H1 (cell line): ENCODE measurements around the gene JDP2. TPM values are rescaled to one million over a fixed set of nuclear protein-coding genes. Genes with fewer than 3 reads are reported as not detected.

Source experiments
- CTCF ChIA-PET: fragments of 300-600 bp; sonication (Branson Sonifier 250); formaldehyde crosslinking; loops from one replicate; lab custom pipeline; 2021; ENCODE audit not compliant: partially characterized antibody; lab: Charles Lee
- POLR2A ChIA-PET: fragments of 300-600 bp; sonication (Branson Sonifier 250); formaldehyde crosslinking; loops from one replicate; lab custom pipeline; 2021; ENCODE audit warnings: inconsistent platforms; ENCODE audit not compliant: partially characterized antibody; lab: Charles Lee
- DNase-seq, 2 experiments: peaks; one replicate each; pipeline versions ENCODE4 v3.0.0 to v3.0.0-alpha.2; 2010 to 2022; ENCODE audit warnings: low spot score in 2 of 2, low read depth in 1 of 2, mixed read lengths in 1 of 2
- FAIRE-seq: peaks from 2 replicates; lab custom pipeline; 2011; peaks lifted over from hg19 to GRCh38; lab: Jason Lieb, UNC
- H2AFZ ChIP-seq: 2 replicates; pipeline ENCODE4 v1.8.1; 2012; ENCODE audit warnings: low read length, inconsistent platforms
- H2AK5ac ChIP-seq: 2 replicates; pipeline ENCODE4 v1.6.1; 2013; ENCODE audit warnings: low read depth, low read length
- H2BK120ac ChIP-seq: replicated peaks from 2 replicates; pipeline ENCODE3; 2013; ENCODE audit warnings: low read depth, low read length, inconsistent platforms
- H2BK12ac ChIP-seq: 2 replicates; pipeline ENCODE4 v1.6.1; 2013; ENCODE audit warnings: low read depth, low read length
- H2BK15ac ChIP-seq: 2 replicates; pipeline ENCODE4 v1.6.1; 2013; ENCODE audit warnings: low read length
- H2BK20ac ChIP-seq: 2 replicates; pipeline ENCODE4 v1.6.1; 2013; ENCODE audit warnings: low read length
- H2BK5ac ChIP-seq: 2 replicates; pipeline ENCODE4 v1.6.1; 2013; ENCODE audit warnings: low read depth, low read length
- H3K14ac ChIP-seq: 2 replicates; pipeline ENCODE4 v1.6.1; 2013; ENCODE audit warnings: inconsistent platforms; ENCODE audit not compliant: insufficient read length
- H3K18ac ChIP-seq: 2 replicates; pipeline ENCODE4 v1.6.1; 2013; ENCODE audit warnings: low read length; ENCODE audit errors: extremely low read depth
- H3K23ac ChIP-seq: 2 replicates; pipeline ENCODE4 v1.6.1; 2013; ENCODE audit warnings: inconsistent platforms; ENCODE audit not compliant: insufficient read length
- H3K23me2 ChIP-seq: 2 replicates; pipeline ENCODE4 v1.6.1; 2013; ENCODE audit warnings: low read depth, low read length
- H3K27ac ChIP-seq: 2 replicates; pipeline ENCODE4 v1.6.1; 2011; ENCODE audit warnings: low read depth, low read length, inconsistent platforms
- H3K27me3 ChIP-seq, 4 experiments: replicated peaks in 1 of 4; 1 replicate in 1 of 4; 2 replicates in 3 of 4; pipeline versions ENCODE4 v1.6.1 to v1.8.1; 2011 to 2013; ENCODE audit warnings: low read length in 3 of 4, mild to moderate bottlenecking in 3 of 4, inconsistent platforms in 2 of 4, mixed read lengths in 2 of 4, moderate library complexity in 1 of 4; ENCODE audit not compliant: control insufficient read depth in 3 of 4, insufficient read depth in 3 of 4; ENCODE audit errors: extremely low read depth in 1 of 4
- H3K36me3 ChIP-seq, 4 experiments: 2 replicates each; pipeline versions ENCODE4 v1.6.1 to v1.8.1; 2011 to 2013; ENCODE audit warnings: mild to moderate bottlenecking in 4 of 4, low read length in 3 of 4, moderate library complexity in 2 of 4, control low read depth in 1 of 4, inconsistent platforms in 1 of 4; ENCODE audit not compliant: insufficient read depth in 4 of 4, control insufficient read depth in 2 of 4
- H3K4ac ChIP-seq: replicated peaks from 2 replicates; pipeline ENCODE3; 2013; ENCODE audit warnings: low read length, low read depth, mixed read lengths, inconsistent platforms; ENCODE audit not compliant: insufficient read length
- H3K4me1 ChIP-seq, 4 experiments: replicated peaks in 1 of 4; 1 replicate in 1 of 4; 2 replicates in 3 of 4; pipeline versions ENCODE4 v1.6.1 to v1.8.1; 2011 to 2013; ENCODE audit warnings: low read length in 3 of 4, inconsistent platforms in 2 of 4, mixed read lengths in 1 of 4; ENCODE audit not compliant: insufficient read depth in 4 of 4, control insufficient read depth in 3 of 4
- H3K4me2 ChIP-seq, 2 experiments: 2 replicates each; pipeline versions ENCODE4 v1.6.1 to v1.8.1; 2011 to 2013; ENCODE audit warnings: low read depth in 2 of 2, low read length in 2 of 2, control low read depth in 1 of 2, inconsistent platforms in 1 of 2, mild to moderate bottlenecking in 1 of 2; ENCODE audit not compliant: insufficient read depth in 1 of 2
- H3K4me3 ChIP-seq, 4 experiments: fragments of 200-600, 300-600 bp in 1 of 4; sonication (generic), shearing (Covaris generic), sonication (Bioruptor Twin) in 1 of 4; 2 replicates each; pipeline versions ENCODE4 v1.5.1 to v1.8.1; 2011 to 2016; ENCODE audit warnings: low read length in 4 of 4, low read depth in 3 of 4, control low read depth in 2 of 4, inconsistent platforms in 2 of 4, mild to moderate bottlenecking in 2 of 4, mixed read lengths in 1 of 4, moderate library complexity in 1 of 4; ENCODE audit not compliant: insufficient read depth in 2 of 4; ENCODE audit errors: extremely low read depth in 1 of 4
- H3K56ac ChIP-seq: replicated peaks from 2 replicates; pipeline ENCODE3; 2013; ENCODE audit warnings: low read depth, mild to moderate bottlenecking, mixed read lengths, low read length, inconsistent platforms; ENCODE audit not compliant: insufficient read length
- H3K79me1 ChIP-seq: 2 replicates; pipeline ENCODE4 v1.6.1; 2013; ENCODE audit warnings: low read depth, low read length, control low read depth
- H3K79me2 ChIP-seq, 2 experiments: 2 replicates each; pipeline versions ENCODE4 v1.6.1 to v1.8.1; 2012 to 2013; ENCODE audit warnings: low read length in 2 of 2, mild to moderate bottlenecking in 2 of 2, inconsistent platforms in 1 of 2; ENCODE audit not compliant: insufficient read depth in 2 of 2, control insufficient read depth in 1 of 2
- H3K9ac ChIP-seq, 4 experiments: replicated peaks in 1 of 4; 1 replicate in 1 of 4; 2 replicates in 3 of 4; pipeline versions ENCODE4 v1.6.1 to v1.8.1; 2011 to 2013; ENCODE audit warnings: low read depth in 3 of 4, low read length in 3 of 4, control low read depth in 2 of 4, mild to moderate bottlenecking in 2 of 4, moderate library complexity in 2 of 4, inconsistent platforms in 1 of 4; ENCODE audit errors: extremely low read depth in 1 of 4
- H3K9me3 ChIP-seq, 2 experiments: 2 replicates each; pipeline versions ENCODE4 v1.6.1 to v1.8.1; 2012 to 2013; ENCODE audit warnings: mild to moderate bottlenecking in 2 of 2, moderate library complexity in 2 of 2, control low read depth in 1 of 2, inconsistent platforms in 1 of 2, low read depth in 1 of 2, low read length in 1 of 2, mixed read lengths in 1 of 2; ENCODE audit not compliant: insufficient read depth in 2 of 2
- H4K20me1 ChIP-seq, 2 experiments: replicated peaks in 1 of 2; 2 replicates each; pipeline versions ENCODE3 to v1.8.1; 2011 to 2013; ENCODE audit warnings: inconsistent platforms in 2 of 2, low read length in 2 of 2, mild to moderate bottlenecking in 1 of 2; ENCODE audit not compliant: insufficient read depth in 2 of 2, control insufficient read depth in 1 of 2
- H4K5ac ChIP-seq: 2 replicates; pipeline ENCODE4 v1.6.1; 2013; ENCODE audit warnings: low read length, low read depth, mixed read lengths, inconsistent platforms; ENCODE audit not compliant: insufficient read length
- H4K8ac ChIP-seq: 2 replicates; pipeline ENCODE4 v1.8.0; 2013; ENCODE audit warnings: mild to moderate bottlenecking, moderate library complexity, low read length, inconsistent platforms; ENCODE audit not compliant: insufficient read depth; ENCODE audit errors: extremely low read depth
- H4K91ac ChIP-seq: replicated peaks from 2 replicates; pipeline ENCODE3; 2013; ENCODE audit warnings: low read length, mixed read lengths, inconsistent platforms; ENCODE audit not compliant: insufficient read length
- ASH2L ChIP-seq: fragments of 200-600, 300-600 bp; sonication (generic); IDR thresholded peaks from one replicate; pipeline ENCODE4 v1.7.1; 2017; ENCODE audit warnings: low read length
- ATF3 ChIP-seq: IDR thresholded peaks from 2 replicates; pipeline ENCODE4 v1.6.1; 2011; ENCODE audit warnings: low read depth, mild to moderate bottlenecking, low read length; ENCODE audit not compliant: insufficient read depth
- CHD2 ChIP-seq: IDR thresholded peaks from 2 replicates; pipeline ENCODE4 v1.6.1; 2012; ENCODE audit warnings: low read length, improper control_type of control experiment
- CREB1 ChIP-seq: IDR thresholded peaks from 2 replicates; pipeline ENCODE4 v1.6.1; 2012; ENCODE audit warnings: inconsistent platforms
- FOSL1 ChIP-seq: IDR thresholded peaks from 2 replicates; pipeline ENCODE4 v1.6.1; 2011; ENCODE audit warnings: mild to moderate bottlenecking, low read depth, low read length, moderate library complexity; ENCODE audit not compliant: insufficient read depth
- GTF2F1 ChIP-seq: IDR thresholded peaks from 2 replicates; pipeline ENCODE4 v1.6.1; 2012; ENCODE audit warnings: low read depth, low read length, improper control_type of control experiment, borderline replicate concordance
- JUN ChIP-seq: IDR thresholded peaks from 2 replicates; pipeline ENCODE4 v1.6.1; 2011; ENCODE audit warnings: low read depth, mild to moderate bottlenecking, improper control_type of control experiment, low read length
- KDM5A ChIP-seq: fragments of 200-600 bp; IDR thresholded peaks from 2 replicates; pipeline ENCODE4 v1.7.1; 2012; ENCODE audit warnings: mild to moderate bottlenecking, low read length, inconsistent platforms, mixed read lengths
- MAFK ChIP-seq: IDR thresholded peaks from 2 replicates; pipeline ENCODE4 v1.6.1; 2012; ENCODE audit warnings: low read depth, mild to moderate bottlenecking, improper control_type of control experiment, low read length
- SIRT6 ChIP-seq: IDR thresholded peaks from one replicate; pipeline ENCODE4 v1.7.1; 2012; ENCODE audit warnings: low read length, inconsistent platforms
- SIX5 ChIP-seq: IDR thresholded peaks from 2 replicates; pipeline ENCODE4 v1.6.1; 2011; ENCODE audit warnings: mild to moderate bottlenecking, low read depth, low read length
- SP1 ChIP-seq: IDR thresholded peaks from 2 replicates; pipeline ENCODE4 v1.6.1; 2011; ENCODE audit warnings: low read depth, low read length
- SRF ChIP-seq: IDR thresholded peaks from 2 replicates; pipeline ENCODE4 v1.6.1; 2011; ENCODE audit warnings: mild to moderate bottlenecking, low read depth, low read length, moderate library complexity
- USF2 ChIP-seq: IDR thresholded peaks from 2 replicates; pipeline ENCODE4 v1.6.1; 2011; ENCODE audit warnings: low read length, improper control_type of control experiment
- WGBS, 2 experiments: shearing (Covaris generic) in 1 of 2; methylation state at CpG; one replicate each; pipeline versions ENCODE4 v1.1.6 to v1.1.7; 2013 to 2015; ENCODE audit warnings: low lambda C conversion rate in 2 of 2, mixed read lengths in 2 of 2, inconsistent platforms in 1 of 2, low coverage in 1 of 2, missing lambda C conversion rate in 1 of 2; ENCODE audit not compliant: insufficient replicate concordance in 2 of 2, insufficient coverage in 1 of 2, insufficient read length in 1 of 2; ENCODE audit errors: extremely low coverage in 1 of 2, missing lambda C conversion rate in 1 of 2; 5-methylcytosine and 5-hydroxymethylcytosine counted together
- polyA plus RNA-seq, 7 experiments: library from polyadenylated mRNA; depleted of rRNA in 3 of 7; stranded (reverse) in 5 of 7; unstranded in 2 of 7; fragments of >200 nt in 5 of 7; fragments of 200-250 nt in 2 of 7; gene quantifications; 1 replicate in 5 of 7; 2 replicates in 1 of 7; 4 replicates in 1 of 7; pipeline versions ENCODE4 v1.2.1 to v1.2.3, GENCODE V29; 2011 to 2013; ENCODE audit warnings: missing spikeins in 2 of 7, mixed read lengths in 2 of 7
- total RNA-seq: library from RNA; stranded (reverse); fragmentation: NEBNext Ultra II Directional; extraction: Animal tissue kit (Norgen Biotek cat#: 25700); gene quantifications from 2 replicates; pipeline ENCODE4 v1.2.1, GENCODE V29; 2021

JDP2 gene
- total and polyA plus RNA-seq, 2 of the 8 experiments (the other 6 are each of a cell fraction or from before 2014, with no cell fraction given): 8.9 to 27.2 TPM

DNA sequence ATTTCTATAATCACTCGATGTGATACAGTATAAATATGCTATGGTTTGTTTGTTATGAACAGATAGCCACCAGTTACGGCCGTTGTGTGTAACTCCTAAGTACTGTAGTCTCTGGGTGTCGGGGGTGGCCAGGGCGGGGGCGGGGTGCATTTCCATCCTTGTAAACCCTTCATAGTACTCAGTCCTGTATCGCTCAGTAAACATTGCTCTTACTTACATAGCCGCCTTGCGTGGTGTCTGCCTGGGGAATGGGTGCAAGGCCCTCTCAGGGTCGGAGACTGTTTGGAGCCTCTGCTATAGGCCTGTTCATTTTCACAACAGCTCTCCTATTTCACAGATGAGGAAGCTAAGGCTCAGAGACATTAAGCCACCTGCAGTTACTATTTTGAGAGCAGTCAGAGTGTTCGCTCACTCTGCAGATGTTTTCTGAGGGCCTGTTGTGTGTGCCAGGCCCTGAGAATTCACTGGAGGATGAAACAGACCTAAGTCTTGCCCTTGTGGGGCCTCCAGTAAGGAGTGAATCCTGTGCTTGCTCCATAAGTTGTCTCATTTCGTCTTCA lies 42.5 kb downstream of the JDP2 start:
- no peaks in the 10 kb centered on the region for H3K9me3 ChIP-seq
- H2BK12ac ChIP-seq: no peak overlapping the region
- no peak overlapping the region for H3K4me2 ChIP-seq
- WGBS, 2 experiments: 91% methylated on average over 12 of the region's 12 CpGs; no CpG with 5 or more reads in 1 of the 2 experiments
- no peak overlapping the region for H2BK15ac ChIP-seq
- H4K91ac ChIP-seq: no peak overlapping the region
- no peak overlapping the region for H3K27ac ChIP-seq
- ChIA-PET CTCF (interaction anchor here (0.9 to 2.3 kb wide), 2 partner anchors 18 to 168 kb away, joined by 3 to 7 read pairs; no protein-coding TSS in a partner anchor), POLR2A (no interaction called here)
- H3K4me3 ChIP-seq: no peak overlapping the region
- H3K4ac ChIP-seq: no peak overlapping the region
- no peak overlapping the region for H4K8ac ChIP-seq
- H3K36me3 ChIP-seq: peaks cover 0 to 32% (median 6%) of the 10 kb centered on the region in 4 experiments; a peak in 6 of 8 replicates
- H4K5ac ChIP-seq: no peak overlapping the region
- H3K79me2 ChIP-seq: no peaks in the 10 kb centered on the region
- H3K9ac ChIP-seq: no peak overlapping the region
- no peak overlapping the region for H3K23ac ChIP-seq
- no peak overlapping the region for H3K56ac ChIP-seq
- no peak overlapping the region for H2AFZ ChIP-seq
- H2AK5ac ChIP-seq: no peak overlapping the region
- H2BK5ac ChIP-seq: no peak overlapping the region
- H3K4me1 ChIP-seq: peaks cover 0 to 3% (median 1%) of the 10 kb centered on the region in 4 experiments; a peak in 2 of 7 replicates
- H3K14ac ChIP-seq: no peak overlapping the region
- H3K79me1 ChIP-seq: no peaks in the 10 kb centered on the region
- no peaks in the 10 kb centered on the region for H4K20me1 ChIP-seq
- DNase-seq (no peak), FAIRE-seq (no peak)
- no peak overlapping the region for H3K18ac ChIP-seq
- H3K23me2 ChIP-seq: no peaks in the 10 kb centered on the region
- H3K27me3 ChIP-seq: 0 out of 7 replicates have a peak, but pooled peaks cover 0 to 2% (median 0%) of the 10 kb centered on the region in 4 experiments
- H2BK120ac ChIP-seq: no peak overlapping the region
- no peak overlapping the region for H2BK20ac ChIP-seq
- no peak for TF ChIP-seq KDM5A
- TF ChIP-seq SRF: no peak
- no peak for TF ChIP-seq SIX5
- no peak for TF ChIP-seq ASH2L
- no peak for TF ChIP-seq SIRT6
- TF ChIP-seq ATF3: no peak
- no peak for TF ChIP-seq CHD2
- no peak for TF ChIP-seq FOSL1
- no peak for TF ChIP-seq USF2
- TF ChIP-seq JUN: no peak
- no peak for TF ChIP-seq SP1
- TF ChIP-seq GTF2F1: no peak
- TF ChIP-seq CREB1: no peak
- TF ChIP-seq MAFK: no peak
